ENCODE measurements around the gene CFAP77.

CFAP77 gene

GRCh38 chr9:132461281-132461896, 51.4 kb downstream of the CFAP77 start:
- TF ChIP-seq ZNF274 (IDR thresholded peaks at IDR 0.05; ENCODE audit: low read depth, low read length) (no peak), SUZ12 (IDR thresholded peaks at IDR 0.05; ENCODE audit: extremely low read depth, insufficient read depth, insufficient read length) (no peak), YY1 (IDR thresholded peaks at IDR 0.05; ENCODE audit: insufficient read depth, insufficient read length) (no peak)
- H3K9ac ChIP-seq (ENCODE audit: insufficient read length, low read depth), result no peak overlapping the region
- no peak for DNase-seq (ENCODE audit: low read depth, low spot score)
- H3K4me1 ChIP-seq (ENCODE audit: insufficient read depth, insufficient read length), result peaks cover 6% of the 10 kb centered on the region
- no peaks in the 10 kb centered on the region for H3K36me3 ChIP-seq (ENCODE audit: insufficient read depth, insufficient read length, low read length)
- H3K27me3 ChIP-seq (ENCODE audit: insufficient read depth, insufficient read length), result no peaks in the 10 kb centered on the region
- H3K9me3 ChIP-seq (ENCODE audit: insufficient read depth, low read length), result no peaks in the 10 kb centered on the region
- no peak overlapping the region for H3K4me3 ChIP-seq (ENCODE audit: insufficient read length, low read depth)

DNA sequence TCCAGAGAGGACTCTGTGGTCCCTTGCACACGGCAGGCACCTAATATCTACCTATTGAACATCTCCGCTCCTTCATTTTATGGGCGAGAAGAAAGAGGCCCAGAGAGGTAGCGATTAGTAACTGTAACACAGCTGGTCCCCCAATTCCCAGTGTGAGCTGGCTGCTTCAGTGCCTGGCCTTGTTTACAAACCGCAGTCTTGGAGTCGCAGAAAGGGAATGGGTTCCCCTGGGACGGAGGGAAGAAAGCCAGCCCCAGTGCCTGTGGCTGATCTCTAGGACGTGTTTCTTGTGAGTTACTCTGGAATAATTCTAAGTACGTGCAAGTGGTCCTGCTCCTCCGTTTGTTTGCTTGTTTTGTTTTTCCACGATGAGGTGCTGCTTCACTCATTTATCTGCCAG, 52.0 kb downstream of the CFAP77 start:
- H3K9me3 ChIP-seq (ENCODE audit: insufficient read depth, low read length), result no peaks in the 10 kb centered on the region
- H3K4me1 ChIP-seq (ENCODE audit: insufficient read depth, insufficient read length), result peaks cover 6% of the 10 kb centered on the region
- no peak overlapping the region for H3K9ac ChIP-seq (ENCODE audit: insufficient read length, low read depth)
- H3K4me3 ChIP-seq (ENCODE audit: insufficient read length, low read depth), result no peak overlapping the region
- no peaks in the 10 kb centered on the region for H3K36me3 ChIP-seq (ENCODE audit: insufficient read depth, insufficient read length, low read length)
- DNase-seq (ENCODE audit: low read depth, low spot score), result no peak
- TF ChIP-seq ZNF274 (IDR thresholded peaks at IDR 0.05; ENCODE audit: low read depth, low read length) (no peak), YY1 (IDR thresholded peaks at IDR 0.05; ENCODE audit: insufficient read depth, insufficient read length) (no peak), SUZ12 (IDR thresholded peaks at IDR 0.05; ENCODE audit: extremely low read depth, insufficient read depth, insufficient read length) (no peak)
- no peaks in the 10 kb centered on the region for H3K27me3 ChIP-seq (ENCODE audit: insufficient read depth, insufficient read length)

DNA sequence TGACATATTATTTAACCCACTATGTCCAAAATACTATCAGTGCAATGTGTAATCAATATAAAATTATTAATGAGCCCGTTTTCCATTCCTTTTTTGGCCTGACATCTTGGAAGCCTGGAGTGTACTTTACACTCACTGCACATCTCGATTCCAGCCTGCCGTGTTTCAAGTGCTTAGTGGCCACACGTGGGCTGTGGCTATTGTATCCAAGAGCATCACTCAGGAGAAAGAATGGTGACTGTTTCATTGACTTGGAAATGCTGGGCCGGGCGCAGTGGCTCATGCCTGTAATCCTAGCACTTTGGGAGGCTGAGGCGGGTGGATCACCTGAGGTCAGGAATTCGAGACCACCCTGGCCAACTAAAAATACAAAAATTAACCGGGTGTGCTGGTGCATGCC, 54.5 kb downstream of the CFAP77 start:
- TF ChIP-seq SUZ12 (IDR thresholded peaks at IDR 0.05; ENCODE audit: extremely low read depth, insufficient read depth, insufficient read length), result no peak
- peaks cover 6% of the 10 kb centered on the region for H3K4me1 ChIP-seq (ENCODE audit: insufficient read depth, insufficient read length)

GRCh38 chr9:132465131-132465635, 55.2 kb downstream of the CFAP77 start:
- H3K9me3 ChIP-seq (ENCODE audit: insufficient read depth, low read length), result no peaks in the 10 kb centered on the region
- no peak for DNase-seq (ENCODE audit: low read depth, low spot score)
- H3K4me1 ChIP-seq (ENCODE audit: insufficient read depth, insufficient read length), result peaks cover 6% of the 10 kb centered on the region
- H3K9ac ChIP-seq (ENCODE audit: insufficient read length, low read depth), result no peak overlapping the region
- H3K4me3 ChIP-seq (ENCODE audit: insufficient read length, low read depth), result no peak overlapping the region
- no peaks in the 10 kb centered on the region for H3K27me3 ChIP-seq (ENCODE audit: insufficient read depth, insufficient read length)
- H3K36me3 ChIP-seq (ENCODE audit: insufficient read depth, insufficient read length, low read length), result no peaks in the 10 kb centered on the region
- TF ChIP-seq YY1 (IDR thresholded peaks at IDR 0.05; ENCODE audit: insufficient read depth, insufficient read length), result no peak
- no peak for TF ChIP-seq ZNF274 (IDR thresholded peaks at IDR 0.05; ENCODE audit: low read depth, low read length)
- no peak for TF ChIP-seq SUZ12 (IDR thresholded peaks at IDR 0.05; ENCODE audit: extremely low read depth, insufficient read depth, insufficient read length)

More for the DNA sequence above, 54.5 kb downstream of the CFAP77 start:
- no peaks in the 10 kb centered on the region for H3K36me3 ChIP-seq (ENCODE audit: insufficient read depth, insufficient read length, low read length)
- no peaks in the 10 kb centered on the region for H3K9me3 ChIP-seq (ENCODE audit: insufficient read depth, low read length)
- H3K9ac ChIP-seq (ENCODE audit: insufficient read length, low read depth), result no peak overlapping the region
- no peaks in the 10 kb centered on the region for H3K27me3 ChIP-seq (ENCODE audit: insufficient read depth, insufficient read length)
- H3K4me3 ChIP-seq (ENCODE audit: insufficient read length, low read depth), result no peak overlapping the region
- DNase-seq (ENCODE audit: low read depth, low spot score), result no peak

DNA sequence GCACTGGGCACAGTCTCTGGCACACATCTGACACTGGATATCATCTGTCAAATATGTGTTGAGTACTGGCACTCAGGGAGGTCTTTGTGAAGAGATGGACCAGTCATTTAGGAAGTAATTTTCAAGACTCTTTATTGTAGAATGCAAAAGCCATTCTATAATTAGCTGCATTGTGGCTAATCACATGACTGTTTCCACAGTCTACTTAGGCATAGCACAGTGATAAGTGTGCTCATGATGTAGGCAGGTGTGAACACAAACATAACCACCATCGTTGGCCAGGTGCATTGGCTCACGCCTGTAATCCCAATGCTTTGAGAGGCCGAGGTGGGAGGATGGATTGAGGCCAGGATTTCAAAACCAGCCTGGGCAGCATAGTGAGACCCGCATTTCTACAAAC, 62.2 kb downstream of the CFAP77 start:
- no peak overlapping the region for H3K9ac ChIP-seq (ENCODE audit: insufficient read length, low read depth)
- H3K4me3 ChIP-seq (ENCODE audit: insufficient read length, low read depth), result no peak overlapping the region
- no peaks in the 10 kb centered on the region for H3K36me3 ChIP-seq (ENCODE audit: insufficient read depth, insufficient read length, low read length)
- TF ChIP-seq ZNF274 (IDR thresholded peaks at IDR 0.05; ENCODE audit: low read depth, low read length) (no peak), YY1 (IDR thresholded peaks at IDR 0.05; ENCODE audit: insufficient read depth, insufficient read length) (no peak)
- H3K4me1 ChIP-seq (ENCODE audit: insufficient read depth, insufficient read length), result peaks cover 2% of the 10 kb centered on the region
- no peaks in the 10 kb centered on the region for H3K27me3 ChIP-seq (ENCODE audit: insufficient read depth, insufficient read length)
- no peaks in the 10 kb centered on the region for H3K9me3 ChIP-seq (ENCODE audit: insufficient read depth, low read length)
- no peak for DNase-seq (ENCODE audit: low read depth, low spot score)

GRCh38 chr9:132472599-132472998, 62.6 kb downstream of the CFAP77 start:
- no peak for DNase-seq (ENCODE audit: low read depth, low spot score)
- H3K9ac ChIP-seq (ENCODE audit: insufficient read length, low read depth), result no peak overlapping the region
- TF ChIP-seq YY1 (IDR thresholded peaks at IDR 0.05; ENCODE audit: insufficient read depth, insufficient read length) (no peak), ZNF274 (IDR thresholded peaks at IDR 0.05; ENCODE audit: low read depth, low read length) (no peak), SUZ12 (IDR thresholded peaks at IDR 0.05; ENCODE audit: extremely low read depth, insufficient read depth, insufficient read length) (no peak)

DNA sequence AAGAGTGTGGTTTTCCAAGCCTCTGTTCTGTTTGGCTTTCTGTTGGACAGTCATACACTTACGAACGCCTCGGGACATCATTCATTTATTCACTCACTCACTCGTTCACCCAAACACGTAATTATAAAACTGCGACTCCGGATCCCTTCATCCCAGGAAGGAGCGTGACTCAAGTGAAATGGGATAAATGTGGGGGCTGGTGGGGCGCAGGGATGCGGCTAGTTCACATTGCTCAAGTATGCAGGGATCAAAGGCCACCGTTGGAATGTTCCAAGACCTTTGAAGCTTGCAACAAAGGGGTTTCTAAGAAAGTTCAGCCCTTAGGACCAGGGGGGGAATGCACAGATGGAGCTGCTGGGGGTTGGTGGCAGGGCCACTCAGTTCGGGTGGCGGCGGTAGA, 64.2 kb downstream of the CFAP77 start:
- TF ChIP-seq SUZ12 (IDR thresholded peaks at IDR 0.05; ENCODE audit: extremely low read depth, insufficient read depth, insufficient read length) (no peak), YY1 (IDR thresholded peaks at IDR 0.05; ENCODE audit: insufficient read depth, insufficient read length) (no peak), ZNF274 (IDR thresholded peaks at IDR 0.05; ENCODE audit: low read depth, low read length) (no peak)
- no peaks in the 10 kb centered on the region for H3K9me3 ChIP-seq (ENCODE audit: insufficient read depth, low read length)
- H3K4me1 ChIP-seq (ENCODE audit: insufficient read depth, insufficient read length), result peaks cover 2% of the 10 kb centered on the region
- no peaks in the 10 kb centered on the region for H3K27me3 ChIP-seq (ENCODE audit: insufficient read depth, insufficient read length)
- H3K9ac ChIP-seq (ENCODE audit: insufficient read length, low read depth), result no peak overlapping the region
- DNase-seq (ENCODE audit: low read depth, low spot score), result no peak
- no peak overlapping the region for H3K4me3 ChIP-seq (ENCODE audit: insufficient read length, low read depth)
- H3K36me3 ChIP-seq (ENCODE audit: insufficient read depth, insufficient read length, low read length), result no peaks in the 10 kb centered on the region

More at GRCh38 chr9:132472599-132472998, 62.6 kb downstream of the CFAP77 start:
- no peaks in the 10 kb centered on the region for H3K36me3 ChIP-seq (ENCODE audit: insufficient read depth, insufficient read length, low read length)
- H3K27me3 ChIP-seq (ENCODE audit: insufficient read depth, insufficient read length), result no peaks in the 10 kb centered on the region
- H3K4me3 ChIP-seq (ENCODE audit: insufficient read length, low read depth), result no peak overlapping the region
- peaks cover 2% of the 10 kb centered on the region for H3K4me1 ChIP-seq (ENCODE audit: insufficient read depth, insufficient read length)
- no peaks in the 10 kb centered on the region for H3K9me3 ChIP-seq (ENCODE audit: insufficient read depth, low read length)

All from NT2/D1 (cell line).